CD14-positive monocyte (primary cell): ENCODE results near the gene LUZP2. TPM values are rescaled to one million over a fixed set of nuclear protein-coding genes. Genes with fewer than 3 reads are reported as not detected.
"Not testable (repeated sequence)": the region's sequence is repeated elsewhere in the genome, so short reads cannot be mapped to it uniquely, and the experiment has no call there.

Source experiments
- DNase-seq, 3 donors: peaks; one replicate each; pipeline ENCODE4 v3.0.0-alpha.2; 2011 to 2022
- H2AFZ ChIP-seq: 2 replicates; pipeline ENCODE4 v1.6.0; 2012; ENCODE audit warnings: mild to moderate bottlenecking, low read depth, low read length, inconsistent platforms; ENCODE audit not compliant: insufficient read depth, poor library complexity, severe bottlenecking
- H3K27ac ChIP-seq, 2 donors: 1 replicate in 1 of 2; 2 replicates in 1 of 2; pipeline ENCODE4 v1.5.1; 2012 to 2013; ENCODE audit warnings: low read length in 2 of 2, control low read depth in 1 of 2, inconsistent platforms in 1 of 2, low read depth in 1 of 2, mild to moderate bottlenecking in 1 of 2
- H3K27me3 ChIP-seq, 2 donors: one replicate each; pipeline versions ENCODE4 v1.6.0 to v1.6.1; 2011 to 2013; ENCODE audit warnings: low read length in 2 of 2; ENCODE audit not compliant: control insufficient read depth in 2 of 2, insufficient read depth in 2 of 2
- H3K36me3 ChIP-seq, 2 donors: replicated peaks in 1 of 2; 1 replicate in 1 of 2; 2 replicates in 1 of 2; pipeline versions ENCODE4 v1.5.1 to v1.6.1; 2012 to 2013; ENCODE audit warnings: low read length in 2 of 2, control low read depth in 1 of 2, inconsistent platforms in 1 of 2, mild to moderate bottlenecking in 1 of 2; ENCODE audit not compliant: insufficient read depth in 2 of 2, control insufficient read depth in 1 of 2
- H3K4me1 ChIP-seq, 2 donors: 1 replicate in 1 of 2; 2 replicates in 1 of 2; pipeline versions ENCODE4 v1.5.1 to v1.6.1; 2012 to 2013; ENCODE audit warnings: low read length in 2 of 2, control low read depth in 1 of 2, inconsistent platforms in 1 of 2, mild to moderate bottlenecking in 1 of 2, moderate library complexity in 1 of 2; ENCODE audit not compliant: insufficient read depth in 2 of 2, control insufficient read depth in 1 of 2
- H3K4me2 ChIP-seq: replicated peaks from 2 replicates; pipeline ENCODE3; 2012; ENCODE audit warnings: low read length, moderate library complexity, mild to moderate bottlenecking; ENCODE audit not compliant: poor library complexity, severe bottlenecking; ENCODE audit errors: extremely low read depth
- H3K4me3 ChIP-seq, 3 experiments: fragments of 200-600 bp in 1 of 3; sonication (generic) in 1 of 3; replicated peaks in 1 of 3; 1 replicate in 2 of 3; 2 replicates in 1 of 3; pipeline ENCODE4 v1.5.1; 2011 to 2013; ENCODE audit warnings: low read length in 3 of 3, mild to moderate bottlenecking in 3 of 3, control low read depth in 2 of 3, low read depth in 2 of 3, inconsistent platforms in 1 of 3, moderate library complexity in 1 of 3
- H3K79me2 ChIP-seq: 2 replicates; pipeline ENCODE4 v1.6.0; 2012; ENCODE audit warnings: mild to moderate bottlenecking, control low read depth, inconsistent platforms, low read length, moderate library complexity; ENCODE audit not compliant: insufficient read depth
- H3K9ac ChIP-seq: 2 replicates; pipeline ENCODE4 v1.6.0; 2017; ENCODE audit warnings: low read length, mild to moderate bottlenecking; ENCODE audit not compliant: insufficient read depth, poor library complexity, severe bottlenecking
- H3K9me3 ChIP-seq, 2 donors: replicated peaks in 1 of 2; 1 replicate in 1 of 2; 2 replicates in 1 of 2; pipeline versions ENCODE4 v1.5.1 to v1.6.1; 2012 to 2013; ENCODE audit warnings: low read length in 2 of 2, control low read depth in 1 of 2; ENCODE audit not compliant: control insufficient read depth in 1 of 2, insufficient read depth in 1 of 2
- H4K20me1 ChIP-seq: 2 replicates; pipeline ENCODE4 v1.6.0; 2012; ENCODE audit warnings: mild to moderate bottlenecking, low read length, control low read depth, moderate library complexity; ENCODE audit not compliant: insufficient read depth
- H3K27ac Mint-ChIP-seq, 7 donors: one replicate each; pipeline ENCODE4 v1.8.0; 2020; ENCODE audit warnings: mild to moderate bottlenecking in 7 of 7, mixed read lengths in 7 of 7, moderate library complexity in 6 of 7, inconsistent platforms in 2 of 7
- H3K27me3 Mint-ChIP-seq, 3 donors: one replicate each; pipeline ENCODE4 v1.8.0; 2021 to 2022; ENCODE audit warnings: low read depth in 3 of 3, mild to moderate bottlenecking in 3 of 3, mixed read lengths in 3 of 3, moderate library complexity in 3 of 3, inconsistent platforms in 1 of 3
- H3K36me3 Mint-ChIP-seq, 2 donors: one replicate each; pipeline ENCODE4 v1.8.0; 2020; ENCODE audit warnings: mixed read lengths in 2 of 2, inconsistent platforms in 1 of 2, mild to moderate bottlenecking in 1 of 2
- H3K4me1 Mint-ChIP-seq: one replicate; pipeline ENCODE4 v1.8.0; 2020; ENCODE audit warnings: mild to moderate bottlenecking, mixed read lengths
- H3K4me3 Mint-ChIP-seq, 2 donors: one replicate each; pipeline ENCODE4 v1.8.0; 2020; ENCODE audit warnings: mild to moderate bottlenecking in 2 of 2, mixed read lengths in 2 of 2, moderate library complexity in 1 of 2
- H3K9me3 Mint-ChIP-seq, 7 donors: one replicate each; pipeline ENCODE4 v1.8.0; 2020 to 2022; ENCODE audit warnings: mixed read lengths in 7 of 7, mild to moderate bottlenecking in 6 of 7, moderate library complexity in 6 of 7, inconsistent platforms in 2 of 7
- CTCF ChIP-seq: fragments of 200-600 bp; IDR thresholded peaks from one replicate; pipeline ENCODE4 v1.8.0; 2022; ENCODE audit warnings: antibody characterized with exemption, mild to moderate bottlenecking
- WGBS: methylation state at CpG from one replicate; pipeline ENCODE4 v1.1.5; 2013; ENCODE audit warnings: missing lambda C conversion rate; ENCODE audit not compliant: insufficient coverage; 5-methylcytosine and 5-hydroxymethylcytosine counted together
- intact Hi-C, 2 donors: fragments of 100-400 bp; cut with micrococcal nuclease; formaldehyde crosslinking; loops; one replicate each; pipeline versions ENCODE4 v1.15.0 to v1.15.1; 2023
- polyA plus RNA-seq, 3 donors: library from polyadenylated mRNA; depleted of rRNA in 1 of 3; unstranded in 2 of 3; stranded (reverse) in 1 of 3; fragments of 300-500 nt in 2 of 3; fragments of >200 nt in 1 of 3; fragmentation: Illumina TruSeq in 2 of 3; gene quantifications; 1 replicate in 2 of 3; 2 replicates in 1 of 3; pipeline ENCODE4 v1.2.3, GENCODE V29; 2012 to 2021

LUZP2 gene
- polyA plus RNA-seq, 3 donors = not detected

GRCh38 chr11:24890426-24890825 is 393.6 kb downstream of the LUZP2 start:
- Mint-ChIP-seq H3K27me3 (peaks cover 0 to 2% (median 0%) of the 10 kb centered on the region in 3 donors), H3K27ac (no peak overlapping the region), H3K4me1 (no peaks in the 10 kb centered on the region), H3K9me3 (peaks cover 0 to 4% (median 0%) of the 10 kb centered on the region in 7 donors), H3K4me3 (no peak overlapping the region), H3K36me3 (no peaks in the 10 kb centered on the region)
- no peaks in the 10 kb centered on the region for H3K36me3 ChIP-seq
- no peaks in the 10 kb centered on the region for H4K20me1 ChIP-seq
- no peaks in the 10 kb centered on the region for H3K27me3 ChIP-seq
- no peak overlapping the region for H3K9ac ChIP-seq
- no peaks in the 10 kb centered on the region for H3K4me1 ChIP-seq
- no peak overlapping the region for H3K4me3 ChIP-seq
- H3K27ac ChIP-seq = no peak overlapping the region
- DNase-seq = no peak
- no peak overlapping the region for H3K4me2 ChIP-seq
- H2AFZ ChIP-seq = no peak overlapping the region
- no peaks in the 10 kb centered on the region for H3K79me2 ChIP-seq
- no CpG with 5 or more reads among the region's 1 CpG for WGBS
- no peaks in the 10 kb centered on the region for H3K9me3 ChIP-seq
- intact Hi-C loops = no loop called here
- no peak for TF ChIP-seq CTCF

- DNase-seq, H3K9me3 ChIP-seq, H3K4me1 Mint-ChIP-seq, intact Hi-C loops, H3K4me1 ChIP-seq, H3K4me3 Mint-ChIP-seq, H3K79me2 ChIP-seq, H3K27me3 ChIP-seq, H3K9ac ChIP-seq, H3K27me3 Mint-ChIP-seq, H3K36me3 Mint-ChIP-seq, H3K4me3 ChIP-seq, H4K20me1 ChIP-seq, H3K36me3 ChIP-seq, H2AFZ ChIP-seq, H3K27ac ChIP-seq, H3K27ac Mint-ChIP-seq, H3K9me3 Mint-ChIP-seq, H3K4me2 ChIP-seq: not testable (repeated sequence)
- WGBS = no CpG with 5 or more reads among the region's 4 CpGs
These were observed 395.1 kb downstream of the LUZP2 start for GRCh38 chr11:24891845-24892492.
